SK-N-SH treated with all-trans-retinoic acid at 6 μM for 48 hours (cell line): ENCODE measurements around the gene DYNC1LI2.

Experiments
- ATAC-seq: fragments of 200-7000 bp; cut with Tn5 transposase; 3 replicates; pipeline ENCODE4 v1.9.1; 2020; ENCODE audit warnings: mild to moderate bottlenecking, moderate library complexity
- ARNTL ChIP-seq: fragments of 450-650 bp; formaldehyde crosslinking; IDR thresholded peaks from 2 replicates; pipeline ENCODE4 v1.5.0; 2020; ENCODE audit warnings: low read depth, mild to moderate bottlenecking, moderate library complexity, borderline replicate concordance
- BACH2 ChIP-seq: fragments of 250-450 bp; sonication (Bioruptor Pico); IDR thresholded peaks from 2 replicates; pipeline ENCODE4 v1.9.0; 2021; ENCODE audit warnings: mild to moderate bottlenecking, borderline replicate concordance
- CSDC2 ChIP-seq: fragments of 250-450 bp; sonication (Bioruptor Pico); IDR thresholded peaks from 2 replicates; pipeline ENCODE4 v1.5.0; 2020; ENCODE audit warnings: mild to moderate bottlenecking, moderate library complexity
- GLIS3 ChIP-seq: fragments of 250-450 bp; sonication (Bioruptor Pico); IDR thresholded peaks from 2 replicates; pipeline ENCODE4 v1.5.0; 2020; ENCODE audit warnings: mild to moderate bottlenecking, moderate library complexity
- ISL1 ChIP-seq: fragments of 250-450 bp; sonication (Bioruptor Pico); IDR thresholded peaks from 2 replicates; pipeline ENCODE4 v2.1.2; 2022; ENCODE audit warnings: mild to moderate bottlenecking, moderate library complexity
- OSR1 ChIP-seq: fragments of 250-450 bp; sonication (Bioruptor Pico); IDR thresholded peaks from 2 replicates; pipeline ENCODE4 v1.8.0; 2022; ENCODE audit warnings: moderate library complexity, mild to moderate bottlenecking, inconsistent platforms
- PPARA ChIP-seq: fragments of 250-450 bp; sonication (Bioruptor Pico); IDR thresholded peaks from 2 replicates; pipeline ENCODE4 v1.5.0; 2020; ENCODE audit warnings: mild to moderate bottlenecking, borderline replicate concordance
- RARB ChIP-seq: fragments of 250-450 bp; sonication (Bioruptor Pico); IDR thresholded peaks from 2 replicates; pipeline ENCODE4 v1.8.0; 2021; ENCODE audit warnings: mild to moderate bottlenecking, moderate library complexity
- SNAI2 ChIP-seq: fragments of 250-450 bp; sonication (Bioruptor Pico); IDR thresholded peaks from 2 replicates; pipeline ENCODE4 v1.5.0; 2020; ENCODE audit warnings: mild to moderate bottlenecking, moderate library complexity
- TCF4 ChIP-seq: fragments of 250-450 bp; sonication (Bioruptor Pico); IDR thresholded peaks from 2 replicates; pipeline ENCODE4 v1.8.0; 2021; ENCODE audit warnings: mild to moderate bottlenecking, moderate library complexity, borderline replicate concordance
- TOX ChIP-seq: fragments of 250-450 bp; sonication (Bioruptor Pico); IDR thresholded peaks from 2 replicates; pipeline ENCODE4 v1.8.0; 2021; ENCODE audit warnings: mild to moderate bottlenecking, moderate library complexity, borderline replicate concordance
- ZC3H10 ChIP-seq: fragments of 250-450 bp; sonication (Bioruptor Pico); IDR thresholded peaks from 2 replicates; pipeline ENCODE4 v1.5.1; 2021; ENCODE audit warnings: mild to moderate bottlenecking, moderate library complexity
- ZFP3 ChIP-seq: fragments of 250-450 bp; sonication (Bioruptor Pico); IDR thresholded peaks from 2 replicates; pipeline ENCODE4 v1.5.0; 2020; ENCODE audit warnings: mild to moderate bottlenecking, moderate library complexity
- ZFP30 ChIP-seq: fragments of 450-650 bp; formaldehyde crosslinking; IDR thresholded peaks from 2 replicates; pipeline ENCODE4 v1.5.0; 2022; ENCODE audit warnings: mild to moderate bottlenecking, moderate library complexity
- ZNF565 ChIP-seq: fragments of 450-650 bp; formaldehyde crosslinking; conservative IDR thresholded peaks from 2 replicates; pipeline ENCODE4 v1.5.0; 2020; ENCODE audit warnings: low read depth, mild to moderate bottlenecking, moderate library complexity
- ZNF70 ChIP-seq: fragments of 450-650 bp; formaldehyde crosslinking; IDR thresholded peaks from 2 replicates; pipeline ENCODE4 v1.5.0; 2020; ENCODE audit warnings: mild to moderate bottlenecking, moderate library complexity
- ZNF8 ChIP-seq: fragments of 450-650 bp; formaldehyde crosslinking; IDR thresholded peaks from 2 replicates; pipeline ENCODE4 v1.5.0; 2020; ENCODE audit warnings: mild to moderate bottlenecking, moderate library complexity
- TF ChIP-seq, protein P1 (sequence below): fragments of 250-450 bp; sonication (Bioruptor Pico); IDR thresholded peaks from 2 replicates; pipeline ENCODE4 v1.8.0; 2020; ENCODE audit warnings: mild to moderate bottlenecking, moderate library complexity, borderline replicate concordance
- TF ChIP-seq, protein P2 (sequence below): fragments of 250-450 bp; sonication (Bioruptor Pico); IDR thresholded peaks from 2 replicates; pipeline ENCODE4 v1.5.0; 2020; ENCODE audit warnings: mild to moderate bottlenecking, moderate library complexity
- TF ChIP-seq, protein P3 (sequence below): fragments of 250-450 bp; sonication (Bioruptor Pico); IDR thresholded peaks from 2 replicates; pipeline ENCODE4 v1.5.1; 2021; ENCODE audit warnings: mild to moderate bottlenecking, moderate library complexity
- TF ChIP-seq, protein P4 (sequence below): fragments of 250-450 bp; sonication (Bioruptor Pico); IDR thresholded peaks from 2 replicates; pipeline ENCODE4 v1.8.0; 2021; ENCODE audit warnings: low read depth, mild to moderate bottlenecking, moderate library complexity, borderline replicate concordance
- TF ChIP-seq, protein P5 (sequence below): fragments of 250-450 bp; sonication (Bioruptor Pico); IDR thresholded peaks from 2 replicates; pipeline ENCODE4 v1.5.1; 2020; ENCODE audit warnings: low read depth, mild to moderate bottlenecking, moderate library complexity

DYNC1LI2 gene

DNA sequence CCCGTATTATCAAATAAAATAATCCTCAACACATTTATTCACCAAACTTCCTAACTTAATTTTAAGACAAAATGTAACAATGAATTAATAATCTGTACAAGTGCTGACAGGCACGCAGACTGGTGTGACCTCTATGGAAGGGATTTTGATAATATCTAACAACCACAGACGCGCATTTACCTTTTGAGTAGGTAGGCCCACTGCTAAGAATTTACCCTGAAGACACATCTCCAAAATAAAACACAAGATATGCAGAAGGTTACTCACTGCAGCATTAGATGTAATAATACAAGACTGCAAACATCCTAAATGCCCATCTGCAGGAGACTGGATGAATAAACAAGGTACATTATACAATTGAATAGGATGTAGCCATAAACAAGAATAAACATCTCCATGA lies 32.2 kb downstream of the DYNC1LI2 start:
- no peak for TF ChIP-seq CSDC2 (CRISPR knock-in tag)
- no peak for TF ChIP-seq ZC3H10 (CRISPR knock-in tag)
- TF ChIP-seq ZNF70 (CRISPR knock-in tag), result no peak
- TF ChIP-seq, protein P1, sequence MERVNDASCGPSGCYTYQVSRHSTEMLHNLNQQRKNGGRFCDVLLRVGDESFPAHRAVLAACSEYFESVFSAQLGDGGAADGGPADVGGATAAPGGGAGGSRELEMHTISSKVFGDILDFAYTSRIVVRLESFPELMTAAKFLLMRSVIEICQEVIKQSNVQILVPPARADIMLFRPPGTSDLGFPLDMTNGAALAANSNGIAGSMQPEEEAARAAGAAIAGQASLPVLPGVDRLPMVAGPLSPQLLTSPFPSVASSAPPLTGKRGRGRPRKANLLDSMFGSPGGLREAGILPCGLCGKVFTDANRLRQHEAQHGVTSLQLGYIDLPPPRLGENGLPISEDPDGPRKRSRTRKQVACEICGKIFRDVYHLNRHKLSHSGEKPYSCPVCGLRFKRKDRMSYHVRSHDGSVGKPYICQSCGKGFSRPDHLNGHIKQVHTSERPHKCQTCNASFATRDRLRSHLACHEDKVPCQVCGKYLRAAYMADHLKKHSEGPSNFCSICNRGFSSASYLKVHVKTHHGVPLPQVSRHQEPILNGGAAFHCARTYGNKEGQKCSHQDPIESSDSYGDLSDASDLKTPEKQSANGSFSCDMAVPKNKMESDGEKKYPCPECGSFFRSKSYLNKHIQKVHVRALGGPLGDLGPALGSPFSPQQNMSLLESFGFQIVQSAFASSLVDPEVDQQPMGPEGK (CRISPR knock-in tag), result no peak
- TF ChIP-seq, protein P2, sequence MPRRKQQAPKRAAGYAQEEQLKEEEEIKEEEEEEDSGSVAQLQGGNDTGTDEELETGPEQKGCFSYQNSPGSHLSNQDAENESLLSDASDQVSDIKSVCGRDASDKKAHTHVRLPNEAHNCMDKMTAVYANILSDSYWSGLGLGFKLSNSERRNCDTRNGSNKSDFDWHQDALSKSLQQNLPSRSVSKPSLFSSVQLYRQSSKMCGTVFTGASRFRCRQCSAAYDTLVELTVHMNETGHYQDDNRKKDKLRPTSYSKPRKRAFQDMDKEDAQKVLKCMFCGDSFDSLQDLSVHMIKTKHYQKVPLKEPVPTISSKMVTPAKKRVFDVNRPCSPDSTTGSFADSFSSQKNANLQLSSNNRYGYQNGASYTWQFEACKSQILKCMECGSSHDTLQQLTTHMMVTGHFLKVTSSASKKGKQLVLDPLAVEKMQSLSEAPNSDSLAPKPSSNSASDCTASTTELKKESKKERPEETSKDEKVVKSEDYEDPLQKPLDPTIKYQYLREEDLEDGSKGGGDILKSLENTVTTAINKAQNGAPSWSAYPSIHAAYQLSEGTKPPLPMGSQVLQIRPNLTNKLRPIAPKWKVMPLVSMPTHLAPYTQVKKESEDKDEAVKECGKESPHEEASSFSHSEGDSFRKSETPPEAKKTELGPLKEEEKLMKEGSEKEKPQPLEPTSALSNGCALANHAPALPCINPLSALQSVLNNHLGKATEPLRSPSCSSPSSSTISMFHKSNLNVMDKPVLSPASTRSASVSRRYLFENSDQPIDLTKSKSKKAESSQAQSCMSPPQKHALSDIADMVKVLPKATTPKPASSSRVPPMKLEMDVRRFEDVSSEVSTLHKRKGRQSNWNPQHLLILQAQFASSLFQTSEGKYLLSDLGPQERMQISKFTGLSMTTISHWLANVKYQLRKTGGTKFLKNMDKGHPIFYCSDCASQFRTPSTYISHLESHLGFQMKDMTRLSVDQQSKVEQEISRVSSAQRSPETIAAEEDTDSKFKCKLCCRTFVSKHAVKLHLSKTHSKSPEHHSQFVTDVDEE (CRISPR knock-in tag), result no peak
- no peak for TF ChIP-seq ZNF565 (CRISPR knock-in tag)
- TF ChIP-seq ZNF8 (CRISPR knock-in tag), result no peak
- no peak for TF ChIP-seq TOX (CRISPR knock-in tag)
- no peak for TF ChIP-seq PPARA (CRISPR knock-in tag)
- TF ChIP-seq SNAI2 (CRISPR knock-in tag), result no peak
- TF ChIP-seq, protein P3, sequence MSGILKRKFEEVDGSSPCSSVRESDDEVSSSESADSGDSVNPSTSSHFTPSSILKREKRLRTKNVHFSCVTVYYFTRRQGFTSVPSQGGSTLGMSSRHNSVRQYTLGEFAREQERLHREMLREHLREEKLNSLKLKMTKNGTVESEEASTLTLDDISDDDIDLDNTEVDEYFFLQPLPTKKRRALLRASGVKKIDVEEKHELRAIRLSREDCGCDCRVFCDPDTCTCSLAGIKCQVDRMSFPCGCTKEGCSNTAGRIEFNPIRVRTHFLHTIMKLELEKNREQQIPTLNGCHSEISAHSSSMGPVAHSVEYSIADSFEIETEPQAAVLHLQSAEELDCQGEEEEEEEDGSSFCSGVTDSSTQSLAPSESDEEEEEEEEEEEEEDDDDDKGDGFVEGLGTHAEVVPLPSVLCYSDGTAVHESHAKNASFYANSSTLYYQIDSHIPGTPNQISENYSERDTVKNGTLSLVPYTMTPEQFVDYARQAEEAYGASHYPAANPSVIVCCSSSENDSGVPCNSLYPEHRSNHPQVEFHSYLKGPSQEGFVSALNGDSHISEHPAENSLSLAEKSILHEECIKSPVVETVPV (CRISPR knock-in tag), result no peak
- TF ChIP-seq, protein P4, sequence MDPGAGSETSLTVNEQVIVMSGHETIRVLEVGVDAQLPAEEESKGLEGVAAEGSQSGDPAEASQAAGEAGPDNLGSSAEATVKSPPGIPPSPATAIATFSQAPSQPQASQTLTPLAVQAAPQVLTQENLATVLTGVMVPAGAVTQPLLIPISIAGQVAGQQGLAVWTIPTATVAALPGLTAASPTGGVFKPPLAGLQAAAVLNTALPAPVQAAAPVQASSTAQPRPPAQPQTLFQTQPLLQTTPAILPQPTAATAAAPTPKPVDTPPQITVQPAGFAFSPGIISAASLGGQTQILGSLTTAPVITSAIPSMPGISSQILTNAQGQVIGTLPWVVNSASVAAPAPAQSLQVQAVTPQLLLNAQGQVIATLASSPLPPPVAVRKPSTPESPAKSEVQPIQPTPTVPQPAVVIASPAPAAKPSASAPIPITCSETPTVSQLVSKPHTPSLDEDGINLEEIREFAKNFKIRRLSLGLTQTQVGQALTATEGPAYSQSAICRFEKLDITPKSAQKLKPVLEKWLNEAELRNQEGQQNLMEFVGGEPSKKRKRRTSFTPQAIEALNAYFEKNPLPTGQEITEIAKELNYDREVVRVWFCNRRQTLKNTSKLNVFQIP (CRISPR knock-in tag), result no peak
- no peak for TF ChIP-seq RARB (CRISPR knock-in tag)
- TF ChIP-seq BACH2 (CRISPR knock-in tag), result no peak
- no peak for TF ChIP-seq ARNTL (CRISPR knock-in tag)
- TF ChIP-seq ISL1 (CRISPR knock-in tag), result no peak
- no peak for TF ChIP-seq ZFP30 (CRISPR knock-in tag)
- TF ChIP-seq GLIS3, result no peak
- no peak for TF ChIP-seq TCF4 (CRISPR knock-in tag)
- TF ChIP-seq, protein P5, sequence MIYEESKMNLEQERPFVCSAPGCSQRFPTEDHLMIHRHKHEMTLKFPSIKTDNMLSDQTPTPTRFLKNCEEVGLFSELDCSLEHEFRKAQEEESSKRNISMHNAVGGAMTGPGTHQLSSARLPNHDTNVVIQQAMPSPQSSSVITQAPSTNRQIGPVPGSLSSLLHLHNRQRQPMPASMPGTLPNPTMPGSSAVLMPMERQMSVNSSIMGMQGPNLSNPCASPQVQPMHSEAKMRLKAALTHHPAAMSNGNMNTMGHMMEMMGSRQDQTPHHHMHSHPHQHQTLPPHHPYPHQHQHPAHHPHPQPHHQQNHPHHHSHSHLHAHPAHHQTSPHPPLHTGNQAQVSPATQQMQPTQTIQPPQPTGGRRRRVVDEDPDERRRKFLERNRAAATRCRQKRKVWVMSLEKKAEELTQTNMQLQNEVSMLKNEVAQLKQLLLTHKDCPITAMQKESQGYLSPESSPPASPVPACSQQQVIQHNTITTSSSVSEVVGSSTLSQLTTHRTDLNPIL (CRISPR knock-in tag), result no peak
- no peak for ATAC-seq

DNA sequence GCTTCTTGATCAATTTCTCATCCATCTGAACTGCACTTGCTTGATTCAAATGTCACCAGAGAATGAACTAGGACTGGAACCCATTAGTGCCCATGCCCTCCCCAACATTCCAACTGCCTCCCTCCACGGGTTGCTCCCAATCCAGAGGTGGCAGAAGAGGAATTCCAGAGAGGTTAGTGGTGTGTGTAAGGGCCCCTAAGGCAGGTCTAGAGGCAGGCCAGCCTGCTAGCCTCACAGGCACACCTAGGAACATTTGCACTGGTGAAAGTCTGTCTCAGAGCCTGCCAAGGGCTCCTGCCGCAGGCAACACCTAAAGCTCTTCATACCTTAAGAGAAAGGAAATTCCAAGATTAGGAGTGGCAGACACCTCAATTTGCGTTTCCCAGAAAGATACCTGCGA lies 33.6 kb downstream of the DYNC1LI2 start:
- peak; percentile 37 for ATAC-seq
- TF ChIP-seq ZNF70 (CRISPR knock-in tag) (no peak), ZFP3 (no peak), ISL1 (CRISPR knock-in tag) (no peak), ZC3H10 (CRISPR knock-in tag) (no peak), ZNF565 (CRISPR knock-in tag) (no peak), GLIS3 (no peak), OSR1 (CRISPR knock-in tag) (no peak), ARNTL (CRISPR knock-in tag) (no peak), PPARA (CRISPR knock-in tag) (no peak)
- TF ChIP-seq, protein P1 (CRISPR knock-in tag), result no peak
- TF ChIP-seq, protein P3 (CRISPR knock-in tag), result no peak
- TF ChIP-seq, protein P2 (CRISPR knock-in tag), result no peak
- TF ChIP-seq, protein P5 (CRISPR knock-in tag), result no peak
